Smooth muscle cell (in vitro differentiated cells): ENCODE data around the gene PPY. TPM values are rescaled to one million over a fixed set of nuclear protein-coding genes. Genes with fewer than 3 reads are reported as not detected.

Experiments used
- DNase-seq: peaks from one replicate; lab custom pipeline; 2025; ENCODE audit not compliant: unreplicated experiment; lab: John Stamatoyannopoulos, UW
- H2AFZ ChIP-seq: fragments of 200-600 bp; sonication (generic); 2 replicates; pipeline ENCODE4 v1.6.0; 2016; ENCODE audit warnings: antibody characterized with exemption, low read depth, mild to moderate bottlenecking
- H3F3A ChIP-seq: fragments of 200-600 bp; sonication (generic); 2 replicates; pipeline ENCODE4 v1.6.0; 2017; ENCODE audit warnings: antibody characterized with exemption, low read depth
- H3K27ac ChIP-seq: fragments of 200-600 bp; sonication (generic); 2 replicates; pipeline ENCODE4 v1.5.1; 2016; ENCODE audit warnings: low read depth, mild to moderate bottlenecking
- H3K27me3 ChIP-seq: fragments of 200-600 bp; sonication (generic); 2 replicates; pipeline ENCODE4 v1.6.1; 2016; ENCODE audit warnings: low read depth, mild to moderate bottlenecking
- H3K36me3 ChIP-seq: fragments of 200-600 bp; sonication (generic); 2 replicates; pipeline ENCODE4 v1.5.1; 2016; ENCODE audit warnings: low read depth
- H3K4me1 ChIP-seq: fragments of 200-600 bp; sonication (generic); 2 replicates; pipeline ENCODE4 v1.5.1; 2016; ENCODE audit warnings: low read depth
- H3K4me2 ChIP-seq: fragments of 200-600 bp; sonication (generic); 2 replicates; pipeline ENCODE4 v1.6.0; 2016; ENCODE audit warnings: mild to moderate bottlenecking
- H3K4me3 ChIP-seq: fragments of 200-600 bp; sonication (generic); 2 replicates; pipeline ENCODE4 v1.5.1; 2016; ENCODE audit warnings: mild to moderate bottlenecking
- H3K79me2 ChIP-seq: fragments of 200-600 bp; sonication (generic); 2 replicates; pipeline ENCODE4 v1.6.0; 2016; ENCODE audit warnings: low read depth, mild to moderate bottlenecking
- H3K9ac ChIP-seq: fragments of 200-600 bp; sonication (generic); 2 replicates; pipeline ENCODE4 v1.6.0; 2016; ENCODE audit warnings: low read depth
- H3K9me3 ChIP-seq: fragments of 200-600 bp; sonication (generic); replicated peaks from 2 replicates; pipeline ENCODE4 v1.5.1; 2016; ENCODE audit warnings: low read depth
- H4K20me1 ChIP-seq: fragments of 200-600 bp; sonication (generic); 2 replicates; pipeline ENCODE4 v1.6.0; 2016; ENCODE audit warnings: low read depth
- CTCF ChIP-seq: fragments of 200-600 bp; sonication (generic); IDR thresholded peaks from 2 replicates; pipeline ENCODE4 v1.5.1; 2017; ENCODE audit warnings: borderline replicate concordance, mild to moderate bottlenecking, antibody characterized with exemption; ENCODE audit not compliant: insufficient read depth, poor library complexity, severe bottlenecking
- WGBS: methylation state at CpG from one replicate; pipeline ENCODE4 v1.1.7; 2016; ENCODE audit warnings: low lambda C conversion rate; 5-methylcytosine and 5-hydroxymethylcytosine counted together
- polyA plus RNA-seq: library from polyadenylated mRNA; unstranded; fragments of >200 nt; fragmentation: Nextera tagmentation; extraction: Ambion mirVana; gene quantifications from 2 replicates; pipeline ENCODE4 v1.2.1, GENCODE V29; 2016
- total RNA-seq: library from RNA; depleted of rRNA; stranded (reverse); fragments of >200 nt; gene quantifications from 2 replicates; pipeline ENCODE4 v1.2.3, GENCODE V29; 2014

Gene PPY
- total and polyA plus RNA-seq, 2 experiments from 2014 or later = not detected

GRCh38 chr17:43912635-43913304, 29.5 kb downstream of the PPY start:
- DNase-seq = no peak
- Histone ChIP-seq H3K4me2 (no peak overlapping the region), H3K36me3 (no peaks in the 10 kb centered on the region), H3F3A (no peaks in the 10 kb centered on the region), H2AFZ (no peak overlapping the region), H3K79me2 (no peaks in the 10 kb centered on the region), H3K4me1 (peaks cover 8% of the 10 kb centered on the region), H4K20me1 (no peaks in the 10 kb centered on the region), H3K27ac (no peak overlapping the region), H3K9ac (no peak overlapping the region), H3K27me3 (peaks cover 47% of the 10 kb centered on the region), H3K4me3 (no peak overlapping the region), H3K9me3 (no peaks in the 10 kb centered on the region)
- 78% methylated on average over 4 of the region's 4 CpGs for WGBS
- TF ChIP-seq CTCF = no peak

- WGBS = 87% methylated on average over 8 of the region's 8 CpGs
- DNase-seq = no peak
These were observed 30.4 kb downstream of the PPY start for GRCh38 chr17:43911904-43912303.

GRCh38 chr17:43909537-43910231, 32.6 kb downstream of the PPY start:
- Histone ChIP-seq H3K27ac (no peak overlapping the region), H3F3A (no peaks in the 10 kb centered on the region), H3K4me3 (no peak overlapping the region), H3K36me3 (no peaks in the 10 kb centered on the region), H3K4me1 (peaks cover 20% of the 10 kb centered on the region), H3K79me2 (no peaks in the 10 kb centered on the region), H3K4me2 (no peak overlapping the region), H3K9me3 (no peaks in the 10 kb centered on the region), H4K20me1 (peaks cover 12% of the 10 kb centered on the region), H3K27me3 (peaks cover 24% of the 10 kb centered on the region), H2AFZ (no peak overlapping the region), H3K9ac (no peak overlapping the region)
- WGBS = 67% methylated on average over 7 of the region's 7 CpGs
- no peak for TF ChIP-seq CTCF
- no peak for DNase-seq

More at GRCh38 chr17:43911904-43912303, 30.4 kb downstream of the PPY start:
- no peaks in the 10 kb centered on the region for H3F3A ChIP-seq
- no peak overlapping the region for H3K9ac ChIP-seq
- H3K27ac ChIP-seq = no peak overlapping the region
- no peaks in the 10 kb centered on the region for H3K36me3 ChIP-seq
- H3K4me1 ChIP-seq = peaks cover 8% of the 10 kb centered on the region
- H3K4me3 ChIP-seq = no peak overlapping the region
- no peak overlapping the region for H2AFZ ChIP-seq
- H3K9me3 ChIP-seq = no peaks in the 10 kb centered on the region
- no peak overlapping the region for H3K4me2 ChIP-seq
- H3K79me2 ChIP-seq = no peaks in the 10 kb centered on the region
- H4K20me1 ChIP-seq = no peaks in the 10 kb centered on the region
- TF ChIP-seq CTCF = no peak
- peaks cover 39% of the 10 kb centered on the region for H3K27me3 ChIP-seq
